ENCODE data around the gene ZMYND8. TPM values are rescaled to one million over a fixed set of nuclear protein-coding genes. Genes with fewer than 3 reads are reported as not detected.
A peak's percentile ranks its signal among the peaks of the same experiment; 100 is the strongest.
"Not testable (repeated sequence)": the region's sequence is repeated elsewhere in the genome, so short reads cannot be mapped to it uniquely, and the experiment has no call there.

Gene ZMYND8
- total and polyA plus RNA-seq, 10 of the 15 experiments (the other 5 are each of a cell fraction or from before 2014, with no cell fraction given), result 12.9 to 54.8 (median 23.1) TPM

DNA sequence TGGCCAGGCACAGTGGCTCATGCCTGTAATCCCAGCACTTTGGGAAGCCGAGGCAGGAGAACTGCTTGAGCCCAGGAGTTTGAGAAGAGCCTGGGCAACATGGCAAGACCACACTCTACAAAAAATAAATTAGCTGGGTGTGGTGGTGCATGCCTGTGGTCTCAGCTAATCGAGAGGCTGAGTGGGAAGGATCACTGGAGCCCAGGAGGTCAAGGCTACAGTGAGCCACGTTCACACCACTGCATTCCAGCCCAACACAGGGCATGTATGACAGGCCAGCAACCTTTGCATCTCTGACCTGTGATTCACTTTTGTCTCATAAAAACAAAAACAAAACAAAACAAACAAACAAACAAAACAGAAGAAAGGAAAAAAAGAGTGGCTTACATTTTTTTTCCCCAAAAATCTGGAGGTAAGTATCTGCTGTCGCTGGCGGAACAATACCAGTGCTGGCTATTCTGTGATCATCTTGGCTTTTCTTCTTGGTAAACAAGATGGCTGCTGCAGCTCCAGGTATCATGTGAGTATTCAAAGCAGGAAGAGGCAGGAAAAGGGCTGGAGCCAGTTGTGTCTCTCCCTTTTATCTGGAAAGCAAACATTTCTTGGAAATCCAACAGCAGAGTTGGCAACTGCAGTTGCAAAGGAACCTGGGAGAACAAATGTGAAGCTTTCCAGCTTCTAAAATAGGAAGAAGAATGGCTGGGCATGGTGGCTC lies 40.4 kb upstream of the ZMYND8 start:
- ChIA-PET SMC1A (ENCODE audit: uncharacterized antibody, unreplicated experiment) (interaction anchor here (0.6 kb wide), 2 partner anchors 13 to 1391 kb away, joined by 3 read pairs; no protein-coding TSS in a partner anchor), RAD21 (ENCODE audit: unreplicated experiment) (interaction anchor here (0.5 kb wide), 1 partner anchor 14 kb away, joined by 3 read pairs; no protein-coding TSS in a partner anchor), CTCF (interaction anchor here (0.8 to 1.6 kb wide), 3 partner anchors 7 to 13 kb away, joined by 3 to 9 read pairs (median 3); no protein-coding TSS in a partner anchor), POLR2A (no interaction called here)
- WGBS (ENCODE audit: insufficient coverage, insufficient replicate concordance, low lambda C conversion rate, missing lambda C conversion rate), result 79% methylated on average over 5 of the region's 5 CpGs
- Histone ChIP-seq H2AFZ (ENCODE audit: control insufficient read depth, low read depth, low read length) (no peak overlapping the region), H3K9me3 (replicated peaks; ENCODE audit: control insufficient read depth, insufficient read depth, low read length) (no peaks in the 10 kb centered on the region; the same call in 1 of the 3 replicates), H3K27me3 (replicated peaks in 1 of 2; ENCODE audit: control insufficient read depth in 2 of 2, insufficient read depth in 2 of 2, low read length in 1 of 2) (no peaks in the 10 kb centered on the region), H3K9ac (ENCODE audit: control insufficient read depth, insufficient read depth, low read length) (no peak overlapping the region), H3K27ac (ENCODE audit: control insufficient read depth, insufficient read depth) (no peak overlapping the region), H3K4me1 (ENCODE audit: control insufficient read depth, insufficient read depth, low read length) (peaks cover 10% of the 10 kb centered on the region), H3K36me3 (ENCODE audit: control insufficient read depth in 2 of 2, insufficient read depth in 2 of 2, low read length in 1 of 2) (peaks cover 0 to 3% of the 10 kb centered on the region in 2 experiments; a peak in 2 of 4 replicates), H4K20me1 (ENCODE audit: control insufficient read depth, insufficient read depth) (no peaks in the 10 kb centered on the region), H3K4me2 (ENCODE audit: control insufficient read depth, insufficient read depth) (no peak overlapping the region), H3K79me2 (ENCODE audit: control insufficient read depth, insufficient read depth, low read length) (no peaks in the 10 kb centered on the region), H3K4me3 (no peak overlapping the region)
- FAIRE-seq (no peak), ATAC-seq (no peak), DNase-seq (ENCODE audit: low read depth, low spot score) (no peak)
- in situ Hi-C loops (cut with MboI), result loop anchor here (5.0 kb wide), 1 partner anchor 225 kb away; no protein-coding TSS in a partner anchor
- intact Hi-C loops (cut with micrococcal nuclease; ENCODE audit: unreplicated experiment), result no loop called here
- TF ChIP-seq ZNF384 (IDR thresholded peaks at IDR 0.05; ENCODE audit: borderline replicate concordance, low read depth, low read length) (no peak), ETV6 (conservative IDR thresholded peaks at IDR 0.05 in 1 of 2, IDR thresholded peaks at IDR 0.05 in 1 of 2; ENCODE audit: borderline replicate concordance in 1 of 2, low read depth in 1 of 2) (peak in 1 of 2 experiments; percentile 33; a peak in 1 of 4 replicates), EED (IDR thresholded peaks at IDR 0.05; ENCODE audit: low read depth) (no peak), YY1 (IDR thresholded peaks at IDR 0.05; ENCODE audit: low read depth, low read length) (0 out of 2 replicates have a peak, but pooled peaks have one; percentile 25)
- TF ChIP-seq, protein P1, sequence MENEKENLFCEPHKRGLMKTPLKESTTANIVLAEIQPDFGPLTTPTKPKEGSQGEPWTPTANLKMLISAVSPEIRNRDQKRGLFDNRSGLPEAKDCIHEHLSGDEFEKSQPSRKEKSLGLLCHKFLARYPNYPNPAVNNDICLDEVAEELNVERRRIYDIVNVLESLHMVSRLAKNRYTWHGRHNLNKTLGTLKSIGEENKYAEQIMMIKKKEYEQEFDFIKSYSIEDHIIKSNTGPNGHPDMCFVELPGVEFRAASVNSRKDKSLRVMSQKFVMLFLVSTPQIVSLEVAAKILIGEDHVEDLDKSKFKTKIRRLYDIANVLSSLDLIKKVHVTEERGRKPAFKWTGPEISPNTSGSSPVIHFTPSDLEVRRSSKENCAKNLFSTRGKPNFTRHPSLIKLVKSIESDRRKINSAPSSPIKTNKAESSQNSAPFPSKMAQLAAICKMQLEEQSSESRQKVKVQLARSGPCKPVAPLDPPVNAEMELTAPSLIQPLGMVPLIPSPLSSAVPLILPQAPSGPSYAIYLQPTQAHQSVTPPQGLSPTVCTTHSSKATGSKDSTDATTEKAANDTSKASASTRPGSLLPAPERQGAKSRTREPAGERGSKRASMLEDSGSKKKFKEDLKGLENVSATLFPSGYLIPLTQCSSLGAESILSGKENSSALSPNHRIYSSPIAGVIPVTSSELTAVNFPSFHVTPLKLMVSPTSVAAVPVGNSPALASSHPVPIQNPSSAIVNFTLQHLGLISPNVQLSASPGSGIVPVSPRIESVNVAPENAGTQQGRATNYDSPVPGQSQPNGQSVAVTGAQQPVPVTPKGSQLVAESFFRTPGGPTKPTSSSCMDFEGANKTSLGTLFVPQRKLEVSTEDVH (IDR thresholded peaks at IDR 0.05; ENCODE audit: low read depth, partially characterized antibody), result no peak
- BruUV-seq (replicated peaks), result no TSS peak

DNA sequence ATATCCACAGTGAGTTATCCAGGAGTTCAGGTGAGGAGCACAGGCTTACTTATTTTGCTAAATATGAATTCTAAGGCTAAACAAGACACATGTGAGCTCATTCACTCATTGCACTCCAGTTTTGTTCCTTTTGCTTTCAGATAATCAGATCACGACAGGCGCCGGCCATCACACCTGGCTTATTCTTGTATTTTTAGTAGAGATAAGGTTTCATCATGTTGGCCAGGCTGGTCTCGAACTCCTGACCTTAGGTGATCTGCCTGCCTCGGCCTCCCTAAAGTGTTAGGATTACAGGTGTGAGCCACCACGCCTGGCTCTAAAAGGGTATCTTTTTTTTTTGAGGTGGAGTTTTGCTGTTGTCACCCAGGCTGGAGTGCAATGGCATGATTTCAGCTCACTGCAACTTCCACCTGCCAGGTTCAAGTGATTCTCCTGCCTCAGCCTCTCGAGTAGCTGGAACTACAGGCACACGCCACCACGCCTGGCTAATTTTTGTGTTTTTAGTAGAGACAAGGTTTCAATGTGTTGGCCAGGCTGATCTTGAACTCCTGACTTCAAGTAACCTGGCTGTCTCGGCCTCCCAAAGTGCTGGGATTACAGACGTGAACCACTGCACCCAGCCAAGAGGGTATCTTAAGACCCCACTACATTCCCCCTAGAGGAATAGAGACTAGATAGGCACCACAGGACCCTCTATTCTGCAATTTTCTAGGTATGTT lies 37.5 kb upstream of the ZMYND8 start:
- H3K79me2 ChIP-seq (ENCODE audit: control insufficient read depth, insufficient read depth, low read length); intact Hi-C loops (cut with micrococcal nuclease; ENCODE audit: unreplicated experiment); H4K20me1 ChIP-seq (ENCODE audit: control insufficient read depth, insufficient read depth); H2AFZ ChIP-seq (ENCODE audit: control insufficient read depth, low read depth, low read length); H3K4me3 ChIP-seq; H3K27ac ChIP-seq (ENCODE audit: control insufficient read depth, insufficient read depth); ATAC-seq; H3K9me3 ChIP-seq (replicated peaks; ENCODE audit: control insufficient read depth, insufficient read depth, low read length); H3K36me3 ChIP-seq (ENCODE audit: control insufficient read depth in 2 of 2, insufficient read depth in 2 of 2, low read length in 1 of 2); H3K9ac ChIP-seq (ENCODE audit: control insufficient read depth, insufficient read depth, low read length); BruUV-seq (replicated peaks); DNase-seq (ENCODE audit: low read depth, low spot score); FAIRE-seq; H3K4me2 ChIP-seq (ENCODE audit: control insufficient read depth, insufficient read depth); in situ Hi-C loops (cut with MboI); H3K27me3 ChIP-seq (replicated peaks in 1 of 2; ENCODE audit: control insufficient read depth in 2 of 2, insufficient read depth in 2 of 2, low read length in 1 of 2): not testable (repeated sequence)
- peaks cover 20% of the 10 kb centered on the region for H3K4me1 ChIP-seq (ENCODE audit: control insufficient read depth, insufficient read depth, low read length)
- POLR2A ChIA-PET, result interaction anchor here (1.4 kb wide), 1 partner anchor 17 kb away, joined by 3 read pairs; no protein-coding TSS in a partner anchor
- RAD21 ChIA-PET (ENCODE audit: unreplicated experiment), result interaction anchor here (0.7 kb wide), 2 partner anchors 10 to 183 kb away, joined by 3 read pairs; no protein-coding TSS in a partner anchor
- WGBS (ENCODE audit: insufficient coverage, insufficient replicate concordance, low lambda C conversion rate, missing lambda C conversion rate), result 96% methylated on average over 11 of the region's 11 CpGs
- SMC1A ChIA-PET (ENCODE audit: uncharacterized antibody, unreplicated experiment), result interaction anchor here (0.6 to 3.2 kb wide), 7 partner anchors 10 to 227 kb away, joined by 3 to 16 read pairs (median 5); no protein-coding TSS in a partner anchor
- CTCF ChIA-PET, result interaction anchor here (1.6 kb wide), 1 partner anchor 10 kb away, joined by 10 read pairs; no protein-coding TSS in a partner anchor

Measured in GM12878 (cell line).